ENCODE results near the gene CTDSPL.

Gene CTDSPL

GRCh38 chr3:37856381-37856780 is 5.3 kb upstream of the CTDSPL start:
- Histone ChIP-seq H3K9ac (ENCODE audit: low read length) (no peak overlapping the region), H3K36me3 (ENCODE audit: control insufficient read depth, insufficient read depth, low read length) (no peaks in the 10 kb centered on the region), H3K9me3 (ENCODE audit: control insufficient read depth, low read length) (no peaks in the 10 kb centered on the region), H3K27me3 (ENCODE audit: control insufficient read depth, insufficient read depth, low read length) (no peaks in the 10 kb centered on the region), H3K4me3 (ENCODE audit: low read length) (no peak overlapping the region), H3K4me1 (ENCODE audit: control insufficient read depth, insufficient read depth, low read length) (peaks cover 28% of the 10 kb centered on the region)

DNA sequence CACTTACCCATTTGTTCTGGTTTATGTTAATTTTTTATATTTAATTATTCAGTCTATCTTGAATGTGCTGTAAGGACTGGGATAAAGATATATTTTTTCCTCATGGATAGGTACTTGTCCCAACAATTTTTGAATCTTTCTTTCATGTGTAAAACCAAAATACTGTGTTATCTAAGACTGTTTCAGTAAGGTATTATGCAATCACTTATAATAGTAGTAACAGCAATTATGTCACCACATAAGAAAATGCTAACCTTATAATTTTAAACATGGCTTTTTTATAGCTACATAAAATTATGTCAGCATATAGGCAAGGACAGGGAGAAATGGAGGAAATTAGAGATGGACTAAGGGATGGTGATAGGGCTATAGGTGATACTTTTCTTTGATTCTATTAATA is 2.9 kb upstream of the CTDSPL start:
- no peaks in the 10 kb centered on the region for H3K9me3 ChIP-seq (ENCODE audit: control insufficient read depth, low read length)
- no peak overlapping the region for H3K9ac ChIP-seq (ENCODE audit: low read length)

GRCh38 chr3:37859354-37859753 is 2.3 kb upstream of the CTDSPL start:
- Histone ChIP-seq H3K4me1 (ENCODE audit: control insufficient read depth, insufficient read depth, low read length) (peaks cover 31% of the 10 kb centered on the region), H3K9me3 (ENCODE audit: control insufficient read depth, low read length) (no peaks in the 10 kb centered on the region), H3K9ac (ENCODE audit: low read length) (no peak overlapping the region), H3K36me3 (ENCODE audit: control insufficient read depth, insufficient read depth, low read length) (no peaks in the 10 kb centered on the region), H3K27me3 (ENCODE audit: control insufficient read depth, insufficient read depth, low read length) (no peaks in the 10 kb centered on the region), H3K4me3 (ENCODE audit: low read length) (no peak overlapping the region)

More for the DNA sequence above, 2.9 kb upstream of the CTDSPL start:
- no peak overlapping the region for H3K4me3 ChIP-seq (ENCODE audit: low read length)
- H3K4me1 ChIP-seq (ENCODE audit: control insufficient read depth, insufficient read depth, low read length) = peaks cover 31% of the 10 kb centered on the region
- no peaks in the 10 kb centered on the region for H3K36me3 ChIP-seq (ENCODE audit: control insufficient read depth, insufficient read depth, low read length)
- H3K27me3 ChIP-seq (ENCODE audit: control insufficient read depth, insufficient read depth, low read length) = no peaks in the 10 kb centered on the region

GRCh38 chr3:37859908-37860199 is 1.8 kb upstream of the CTDSPL start:
- Histone ChIP-seq H3K4me3 (ENCODE audit: low read length) (no peak overlapping the region), H3K9ac (ENCODE audit: low read length) (peak overlapping the region; percentile 51), H3K27me3 (ENCODE audit: control insufficient read depth, insufficient read depth, low read length) (no peaks in the 10 kb centered on the region), H3K9me3 (ENCODE audit: control insufficient read depth, low read length) (no peaks in the 10 kb centered on the region), H3K36me3 (ENCODE audit: control insufficient read depth, insufficient read depth, low read length) (no peaks in the 10 kb centered on the region), H3K4me1 (ENCODE audit: control insufficient read depth, insufficient read depth, low read length) (peaks cover 30% of the 10 kb centered on the region)

DNA sequence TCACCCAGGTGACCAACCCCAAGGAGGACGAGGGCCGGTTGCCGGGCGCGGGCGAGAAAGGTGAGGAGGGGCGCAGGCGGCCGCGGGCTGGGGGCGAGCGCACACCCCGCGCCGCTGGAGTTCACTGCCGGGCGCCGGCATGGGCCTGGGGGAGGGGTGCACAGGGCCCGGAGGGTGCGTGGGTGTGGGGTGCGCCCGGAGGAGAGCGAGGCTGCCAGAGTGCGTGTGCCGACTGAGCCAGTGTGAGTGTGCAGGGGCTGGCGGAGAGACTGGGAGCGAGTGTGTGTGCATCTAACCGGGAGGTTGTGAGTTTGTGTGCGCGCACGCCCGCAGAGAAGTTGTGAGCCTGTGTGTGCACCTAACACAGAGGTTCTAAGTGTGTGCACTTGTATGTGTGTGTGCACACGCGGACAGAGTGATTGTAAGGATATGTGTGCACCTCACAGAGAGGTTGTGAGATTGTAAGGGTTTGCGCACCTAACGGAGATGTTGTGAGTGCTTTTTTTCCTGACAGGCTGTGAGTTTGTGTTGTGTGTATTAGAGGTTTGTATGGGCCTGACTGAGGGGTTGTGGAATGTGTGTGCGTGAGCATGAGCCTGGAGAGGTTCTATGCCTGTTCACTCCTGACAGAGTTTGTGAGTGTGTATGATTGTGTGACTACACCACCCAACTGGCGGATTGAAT is 681 bp downstream of the CTDSPL start:
- no peaks in the 10 kb centered on the region for H3K9me3 ChIP-seq (ENCODE audit: control insufficient read depth, low read length)
- no peaks in the 10 kb centered on the region for H3K27me3 ChIP-seq (ENCODE audit: control insufficient read depth, insufficient read depth, low read length)
- peak overlapping the region; percentile 68 for H3K9ac ChIP-seq (ENCODE audit: low read length)
- H3K4me1 ChIP-seq (ENCODE audit: control insufficient read depth, insufficient read depth, low read length) = peaks cover 23% of the 10 kb centered on the region
- H3K36me3 ChIP-seq (ENCODE audit: control insufficient read depth, insufficient read depth, low read length) = no peaks in the 10 kb centered on the region
- H3K4me3 ChIP-seq (ENCODE audit: low read length) = peak overlapping the region; percentile 54

GRCh38 chr3:37862903-37863815 is 1.5 kb downstream of the CTDSPL start:
- H3K4me1 ChIP-seq (ENCODE audit: control insufficient read depth, insufficient read depth, low read length) = peaks cover 23% of the 10 kb centered on the region
- no peaks in the 10 kb centered on the region for H3K9me3 ChIP-seq (ENCODE audit: control insufficient read depth, low read length)
- H3K36me3 ChIP-seq (ENCODE audit: control insufficient read depth, insufficient read depth, low read length) = no peaks in the 10 kb centered on the region
- H3K4me3 ChIP-seq (ENCODE audit: low read length) = peak overlapping the region; percentile 54
- H3K27me3 ChIP-seq (ENCODE audit: control insufficient read depth, insufficient read depth, low read length) = no peaks in the 10 kb centered on the region
- peak overlapping the region; percentile 68 for H3K9ac ChIP-seq (ENCODE audit: low read length)

DNA sequence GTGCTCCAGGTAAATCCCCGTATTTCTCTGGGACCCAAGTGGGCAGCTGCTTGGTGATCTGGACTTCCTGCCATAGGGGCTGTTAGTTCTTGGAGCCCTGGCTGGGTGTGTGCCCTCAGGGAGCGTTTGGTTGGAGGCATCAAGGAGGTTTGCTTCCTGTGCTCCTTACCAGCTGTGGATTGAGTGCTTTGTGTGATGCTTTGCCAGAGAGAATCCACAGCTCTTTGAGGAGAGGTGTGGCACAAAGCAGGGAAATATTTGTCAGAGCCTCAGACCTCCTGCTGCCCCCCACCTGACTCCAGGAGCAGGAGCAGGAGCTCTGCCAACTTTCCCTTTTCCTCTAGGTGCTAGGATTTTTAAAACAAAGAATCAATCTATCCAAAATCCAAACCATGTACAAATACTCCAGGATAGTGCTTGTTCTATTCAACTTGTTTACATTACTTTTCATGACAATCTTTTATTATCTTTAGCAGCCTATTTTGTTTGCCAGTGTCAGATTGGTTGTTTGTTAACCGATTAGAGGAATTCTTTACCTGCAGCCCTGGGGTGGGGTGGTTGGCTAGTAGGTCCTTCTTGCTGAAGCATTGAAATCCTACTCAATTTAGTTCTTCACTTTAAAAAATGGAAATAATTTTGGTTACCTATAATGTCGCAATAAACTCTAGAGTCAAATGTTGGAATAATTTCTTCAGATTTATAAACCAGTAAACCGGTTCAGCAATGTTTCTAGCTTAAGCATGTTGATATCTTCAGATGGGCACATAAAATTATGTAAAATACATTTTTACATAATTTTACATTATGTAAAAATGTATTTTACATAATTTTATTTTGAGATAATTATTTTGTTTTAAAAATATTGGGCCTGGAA is 2.5 kb downstream of the CTDSPL start:
- no peaks in the 10 kb centered on the region for H3K27me3 ChIP-seq (ENCODE audit: control insufficient read depth, insufficient read depth, low read length)
- peaks cover 23% of the 10 kb centered on the region for H3K4me1 ChIP-seq (ENCODE audit: control insufficient read depth, insufficient read depth, low read length)
- H3K9ac ChIP-seq (ENCODE audit: low read length) = peak overlapping the region; percentile 50
- no peaks in the 10 kb centered on the region for H3K36me3 ChIP-seq (ENCODE audit: control insufficient read depth, insufficient read depth, low read length)
- no peaks in the 10 kb centered on the region for H3K9me3 ChIP-seq (ENCODE audit: control insufficient read depth, low read length)
- no peak overlapping the region for H3K4me3 ChIP-seq (ENCODE audit: low read length)

DNA sequence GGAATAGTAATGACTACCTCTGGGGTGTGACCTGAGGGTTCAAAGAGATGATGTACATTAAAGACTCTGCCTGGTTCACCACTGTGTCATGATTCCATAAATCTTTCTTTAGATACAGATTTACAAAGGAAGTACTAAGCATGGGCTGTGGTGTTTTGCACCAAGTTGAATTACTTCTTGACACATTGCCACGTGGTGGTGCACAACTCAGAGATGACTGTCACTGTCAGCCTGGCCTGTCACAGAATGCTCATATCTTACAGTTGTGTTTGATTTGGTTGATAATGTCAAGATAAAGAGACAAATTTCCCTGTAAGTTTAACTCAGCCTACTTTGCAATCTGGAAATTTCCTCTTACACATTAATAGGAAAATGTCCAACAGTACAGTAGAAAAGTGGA is 3.2 kb downstream of the CTDSPL start:
- Histone ChIP-seq H3K27me3 (ENCODE audit: control insufficient read depth, insufficient read depth, low read length) (no peaks in the 10 kb centered on the region), H3K9me3 (ENCODE audit: control insufficient read depth, low read length) (no peaks in the 10 kb centered on the region), H3K9ac (ENCODE audit: low read length) (no peak overlapping the region), H3K4me1 (ENCODE audit: control insufficient read depth, insufficient read depth, low read length) (peaks cover 19% of the 10 kb centered on the region), H3K36me3 (ENCODE audit: control insufficient read depth, insufficient read depth, low read length) (no peaks in the 10 kb centered on the region), H3K4me3 (ENCODE audit: low read length) (no peak overlapping the region)

DNA sequence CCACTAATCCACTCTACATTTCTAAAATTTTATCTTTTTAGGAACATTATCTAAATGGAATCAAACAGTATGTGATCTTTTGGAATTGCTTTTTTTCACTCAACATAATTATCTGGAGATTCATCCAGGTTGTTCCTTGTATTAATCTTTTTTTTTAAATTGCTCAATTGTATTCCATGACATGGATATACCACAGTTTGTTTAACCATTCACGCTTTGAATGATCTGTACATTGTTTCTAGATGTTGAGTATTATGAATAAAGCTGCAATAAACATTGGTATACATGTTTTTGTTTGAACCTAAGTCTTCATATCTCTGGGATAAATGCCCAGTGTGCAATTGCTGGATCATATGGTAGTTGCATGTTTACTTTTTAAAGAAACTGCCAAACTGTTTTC is 5.5 kb downstream of the CTDSPL start:
- Histone ChIP-seq H3K9me3 (ENCODE audit: control insufficient read depth, low read length) (no peaks in the 10 kb centered on the region), H3K9ac (ENCODE audit: low read length) (no peak overlapping the region), H3K4me3 (ENCODE audit: low read length) (no peak overlapping the region), H3K36me3 (ENCODE audit: control insufficient read depth, insufficient read depth, low read length) (no peaks in the 10 kb centered on the region), H3K4me1 (ENCODE audit: control insufficient read depth, insufficient read depth, low read length) (peaks cover 15% of the 10 kb centered on the region), H3K27me3 (ENCODE audit: control insufficient read depth, insufficient read depth, low read length) (no peaks in the 10 kb centered on the region)

GRCh38 chr3:37871858-37872257 is 10.2 kb downstream of the CTDSPL start:
- no peak overlapping the region for H3K9ac ChIP-seq (ENCODE audit: low read length)
- no peaks in the 10 kb centered on the region for H3K36me3 ChIP-seq (ENCODE audit: control insufficient read depth, insufficient read depth, low read length)
- H3K4me1 ChIP-seq (ENCODE audit: control insufficient read depth, insufficient read depth, low read length) = no peaks in the 10 kb centered on the region
- H3K9me3 ChIP-seq (ENCODE audit: control insufficient read depth, low read length) = no peaks in the 10 kb centered on the region
- no peak overlapping the region for H3K4me3 ChIP-seq (ENCODE audit: low read length)
- H3K27me3 ChIP-seq (ENCODE audit: control insufficient read depth, insufficient read depth, low read length) = no peaks in the 10 kb centered on the region

GRCh38 chr3:37872413-37873160 is 10.9 kb downstream of the CTDSPL start:
- no peaks in the 10 kb centered on the region for H3K27me3 ChIP-seq (ENCODE audit: control insufficient read depth, insufficient read depth, low read length)
- no peak overlapping the region for H3K4me3 ChIP-seq (ENCODE audit: low read length)
- H3K9me3 ChIP-seq (ENCODE audit: control insufficient read depth, low read length) = no peaks in the 10 kb centered on the region
- no peak overlapping the region for H3K9ac ChIP-seq (ENCODE audit: low read length)
- no peaks in the 10 kb centered on the region for H3K36me3 ChIP-seq (ENCODE audit: control insufficient read depth, insufficient read depth, low read length)
- H3K4me1 ChIP-seq (ENCODE audit: control insufficient read depth, insufficient read depth, low read length) = no peaks in the 10 kb centered on the region

Data from mucosa of stomach (tissue), 1 donor.